HG02763 (cell line): ENCODE measurements around the gene APOC4.
"Not testable (repeated sequence)": the region's sequence is repeated elsewhere in the genome, so short reads cannot be mapped to it uniquely, and the experiment has no call there.

Source experiments
- ATAC-seq: cut with Tn5 transposase; IDR thresholded peaks from one replicate; pipeline ENCODE4 v1.9.1; 2021; ENCODE audit warnings: mild to moderate bottlenecking, moderate library complexity; ENCODE audit not compliant: unreplicated experiment

The APOC4 gene

GRCh38 chr19:44957526-44957925, 15.5 kb downstream of the APOC4 start:
- no peak for ATAC-seq

- ATAC-seq, result no peak
Observed at GRCh38 chr19:44958090-44958489, 16.1 kb downstream of the APOC4 start.

GRCh38 chr19:44959691-44960090, 17.7 kb downstream of the APOC4 start:
- ATAC-seq, result no peak

- no peak for ATAC-seq
Observed at GRCh38 chr19:44960906-44961728, 19.1 kb downstream of the APOC4 start.

- ATAC-seq, result no peak
Observed at GRCh38 chr19:44961821-44962220, 19.8 kb downstream of the APOC4 start.

- no peak for ATAC-seq
Observed at GRCh38 chr19:44968118-44968517, 26.1 kb downstream of the APOC4 start.

GRCh38 chr19:44968670-44969069, 26.6 kb downstream of the APOC4 start:
- ATAC-seq, result no peak

GRCh38 chr19:44969437-44969836, 27.4 kb downstream of the APOC4 start:
- no peak for ATAC-seq

GRCh38 chr19:44971451-44971850, 29.4 kb downstream of the APOC4 start:
- ATAC-seq, result not testable (repeated sequence)

GRCh38 chr19:44972802-44973201, 30.8 kb downstream of the APOC4 start:
- ATAC-seq, result no peak

- ATAC-seq, result no peak
Observed at GRCh38 chr19:44973982-44974735, 32.1 kb downstream of the APOC4 start.

- no peak for ATAC-seq
Observed at GRCh38 chr19:44974857-44975256, 32.8 kb downstream of the APOC4 start.

GRCh38 chr19:44975444-44975843, 33.4 kb downstream of the APOC4 start:
- no peak for ATAC-seq

GRCh38 chr19:44984005-44984404, 42.0 kb downstream of the APOC4 start:
- no peak for ATAC-seq

- no peak for ATAC-seq
Observed at GRCh38 chr19:44985445-44985844, 43.4 kb downstream of the APOC4 start.

GRCh38 chr19:44986389-44986788, 44.4 kb downstream of the APOC4 start:
- ATAC-seq, result no peak

GRCh38 chr19:44987148-44987675, 45.2 kb downstream of the APOC4 start:
- no peak for ATAC-seq

GRCh38 chr19:44988273-44988672, 46.2 kb downstream of the APOC4 start:
- no peak for ATAC-seq

- ATAC-seq, result no peak
Observed at GRCh38 chr19:44988896-44989556, 47.0 kb downstream of the APOC4 start.

- ATAC-seq, result no peak
Observed at GRCh38 chr19:44990459-44990858, 48.4 kb downstream of the APOC4 start.

- ATAC-seq, result no peak
Observed at GRCh38 chr19:44990966-44991365, 48.9 kb downstream of the APOC4 start.
